ENCODE data around the gene SPRTN. TPM values are rescaled to one million over a fixed set of nuclear protein-coding genes. Genes with fewer than 3 reads are reported as not detected.

Gene SPRTN
- total RNA-seq, result 9.9 and 12.1 TPM in 2 replicates

GRCh38 chr1:231338270-231339128 is at the start of gene SPRTN:
SPRTN (plus strand) TSS chr1:231338293; CDS start chr1:231338384, 91 bp downstream.

DNA sequence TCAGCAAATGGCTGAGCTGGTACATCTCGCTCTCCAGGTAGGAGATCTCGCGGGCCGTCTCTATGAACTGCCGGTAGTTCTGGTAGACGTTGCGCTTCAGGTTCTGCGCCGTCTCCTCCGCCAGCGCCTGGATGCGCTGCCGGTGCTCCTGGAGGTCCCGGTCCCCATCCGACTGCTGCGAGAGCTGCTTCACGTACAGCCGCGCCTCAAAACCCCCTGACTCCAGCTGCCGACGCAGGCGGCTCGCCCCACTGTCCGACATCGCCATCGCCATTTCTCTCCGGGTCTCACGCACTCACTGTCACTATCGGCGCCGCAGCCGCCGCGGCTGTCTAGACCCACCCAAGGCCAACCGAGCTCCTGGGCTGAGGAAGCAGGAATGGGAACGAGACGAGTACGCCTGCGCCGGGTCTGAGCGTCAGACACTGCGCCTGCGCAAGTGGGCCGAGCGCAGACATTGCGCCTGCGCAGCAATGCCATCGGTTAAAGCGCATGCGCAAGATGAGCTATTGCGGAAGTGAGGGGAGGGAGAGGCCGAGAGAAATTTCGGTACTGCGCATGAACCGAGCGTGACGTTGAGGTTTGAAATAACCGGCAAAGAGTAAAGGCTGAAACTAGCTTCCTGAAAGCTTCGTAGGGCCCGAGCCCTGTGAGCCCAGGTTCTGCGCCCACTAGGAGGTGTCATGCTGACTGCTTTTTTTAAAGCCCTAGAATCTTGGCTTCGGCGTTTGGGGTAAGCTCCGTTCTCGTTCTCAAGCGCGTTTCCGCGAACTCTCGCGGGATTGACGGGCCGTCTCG is 422 bp upstream of the SPRTN start, which contains the start of gene EXOC8:
TSS of gene EXOC8 (minus strand) at position 381 of the 798 bp plus-strand sequence. CDS start at position 274, 107 bp downstream.

Other genes starting within 250 kb of the SPRTN start
- gene TRIM67, start 176.2 kb upstream of the SPRTN start, total RNA-seq, result 0.03 and 0.39 TPM in 2 replicates
- gene GNPAT, start 97.1 kb upstream of the SPRTN start, total RNA-seq, result 44.2 and 53.9 TPM in 2 replicates
- gene EXOC8, start 441 bp upstream of the SPRTN start, total RNA-seq, result 17.2 and 19.0 TPM in 2 replicates
- gene EGLN1, start 84.0 kb downstream of the SPRTN start, total RNA-seq, result 83.2 and 97.5 TPM in 2 replicates
- 30.8 and 31.0 TPM in 2 replicates for gene TSNAX, start 190.4 kb downstream of the SPRTN start, total RNA-seq